Omental fat pad (tissue), 4 donors: Measurements from ENCODE around the gene VIM. TPM values are rescaled to one million over a fixed set of nuclear protein-coding genes. Genes with fewer than 3 reads are reported as not detected.

Source experiments
- ATAC-seq: fragments of 150-250 bp; one replicate; pipeline ENCODE4 v1.9.1; 2016; ENCODE audit warnings: mild to moderate bottlenecking, moderate library complexity; ENCODE audit not compliant: low FRiP score
- DNase-seq: peaks from one replicate; pipeline ENCODE4 v3.0.0-alpha.2; 2019; ENCODE audit warnings: low spot score
- CTCF ChIP-seq, 3 donors: fragments of 450-650 bp; IDR thresholded peaks; one replicate each; pipeline ENCODE4 v1.5.1; 2016 to 2017; ENCODE audit warnings: antibody characterized with exemption in 3 of 3, mild to moderate bottlenecking in 3 of 3, moderate library complexity in 2 of 3
- total RNA-seq, 4 donors: library from RNA; depleted of rRNA; stranded (reverse); fragments of >200 nt; gene quantifications; one replicate each; pipeline ENCODE4 v1.1.0, GENCODE V29; 2016

VIM gene
- total RNA-seq, result 1,000 to 10,000 TPM; 3,307 to 6,426 (median 5,180) TPM

- no peak for TF ChIP-seq CTCF (IDR thresholded peaks at IDR 0.05)
- DNase-seq (peak; percentile 84), ATAC-seq (peak; percentile 84)
These were observed at the start of gene VIM for GRCh38 chr10:17228091-17229015. Gene VIM (plus strand): TSS chr10:17228241. CDS start chr10:17229423, 1,182 bp downstream.

GRCh38 chr10:17179002-17179401 lies 49.0 kb upstream of the VIM start:
- no peak for ATAC-seq
- TF ChIP-seq CTCF (IDR thresholded peaks at IDR 0.05), result no peak
- no peak for DNase-seq

- no peak for TF ChIP-seq CTCF (IDR thresholded peaks at IDR 0.05)
- ATAC-seq, result no peak
- DNase-seq, result no peak
These were observed 46.9 kb upstream of the VIM start for GRCh38 chr10:17181110-17181509.

DNA sequence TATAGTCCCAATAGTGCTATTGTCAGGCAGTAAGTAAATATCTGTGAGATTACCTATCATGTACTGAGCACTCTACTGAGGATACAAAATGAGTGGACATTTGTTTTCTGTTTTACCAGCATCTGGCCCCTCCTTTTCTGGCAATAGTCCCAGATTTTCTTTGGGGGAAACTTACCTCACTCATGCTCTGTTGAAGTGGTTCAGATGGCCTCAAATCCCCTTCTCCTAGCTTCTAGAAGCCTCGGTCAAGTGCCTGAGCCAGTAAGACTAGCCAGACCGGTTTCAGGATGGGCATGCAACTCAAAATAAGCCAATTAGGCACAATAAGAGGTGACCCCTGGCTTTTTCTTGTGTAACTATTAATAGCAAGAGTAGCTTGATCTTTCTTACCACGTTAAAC lies 46.3 kb upstream of the VIM start:
- TF ChIP-seq CTCF (IDR thresholded peaks at IDR 0.05), result no peak
- DNase-seq (no peak), ATAC-seq (no peak)

DNA sequence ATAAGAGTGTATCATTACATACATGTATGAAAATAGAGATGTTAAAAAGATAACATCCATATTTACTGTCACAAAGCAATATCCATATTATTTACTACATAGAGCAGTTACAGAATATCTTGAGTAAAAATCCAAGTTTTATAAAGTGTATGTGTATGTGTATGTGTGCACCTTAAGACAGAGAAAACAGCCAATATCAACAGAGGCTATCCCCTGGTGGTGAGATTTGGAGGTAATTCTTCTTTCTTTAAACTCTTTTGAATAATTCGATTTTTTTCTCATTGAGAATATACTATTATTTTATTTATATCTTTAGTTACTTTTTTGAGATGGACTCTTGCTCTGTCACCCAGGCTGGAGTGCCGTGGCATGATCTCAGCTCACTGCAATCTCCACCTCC lies 44.9 kb upstream of the VIM start:
- DNase-seq (no peak), ATAC-seq (no peak)
- TF ChIP-seq CTCF (IDR thresholded peaks at IDR 0.05), result no peak

DNA sequence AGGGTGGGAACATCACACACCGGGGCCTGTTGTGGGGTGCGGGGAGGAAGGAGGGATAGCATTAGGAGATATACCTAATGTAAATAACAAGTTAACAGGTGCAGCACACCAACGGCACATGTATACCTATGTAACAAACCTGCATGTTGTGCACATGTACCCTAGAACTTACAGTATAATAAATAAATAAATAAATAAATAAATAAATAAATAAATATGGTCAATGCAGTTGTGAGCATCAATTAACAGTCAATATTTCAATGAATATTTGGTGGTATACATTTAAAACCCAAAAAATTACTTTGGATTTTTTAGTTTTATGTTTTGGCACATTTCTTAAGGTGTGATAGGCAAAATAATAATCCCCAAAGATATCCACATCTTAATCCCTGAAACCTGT lies 42.2 kb upstream of the VIM start:
- ATAC-seq (no peak), DNase-seq (no peak)
- no peak for TF ChIP-seq CTCF (IDR thresholded peaks at IDR 0.05)

GRCh38 chr10:17188644-17189172 lies 39.3 kb upstream of the VIM start:
- ATAC-seq (no peak), DNase-seq (no peak)
- TF ChIP-seq CTCF (IDR thresholded peaks at IDR 0.05), result no peak
